Left hindlimb (tissue), 1 donor: ENCODE results near the gene ZNF592.
A peak's percentile ranks its signal among the peaks of the same experiment; 100 is the strongest.

ENCODE experiments used
- DNase-seq: peaks from one replicate; pipeline ENCODE4 v3.0.0-alpha.2; 2018

Gene ZNF592

DNA sequence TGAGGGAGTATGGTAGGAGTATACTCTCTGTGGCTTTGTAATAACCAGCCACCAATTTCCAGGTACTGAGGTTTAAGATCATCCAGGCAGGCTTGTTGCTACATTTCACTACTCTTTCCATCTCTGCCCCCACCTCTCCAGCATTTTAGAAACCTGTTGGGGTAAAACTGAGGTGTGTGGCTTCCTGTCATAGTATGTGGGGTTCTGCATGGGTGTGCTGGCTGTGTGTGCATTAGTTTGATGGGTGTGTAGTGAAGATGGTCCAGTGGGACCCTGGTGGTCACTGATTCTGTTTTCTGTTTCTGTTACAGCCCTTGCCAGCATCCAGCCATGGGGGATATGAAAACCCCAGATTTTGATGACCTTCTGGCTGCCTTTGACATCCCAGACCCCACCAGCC, 34.0 kb downstream of the ZNF592 start:
- no peak for DNase-seq

DNA sequence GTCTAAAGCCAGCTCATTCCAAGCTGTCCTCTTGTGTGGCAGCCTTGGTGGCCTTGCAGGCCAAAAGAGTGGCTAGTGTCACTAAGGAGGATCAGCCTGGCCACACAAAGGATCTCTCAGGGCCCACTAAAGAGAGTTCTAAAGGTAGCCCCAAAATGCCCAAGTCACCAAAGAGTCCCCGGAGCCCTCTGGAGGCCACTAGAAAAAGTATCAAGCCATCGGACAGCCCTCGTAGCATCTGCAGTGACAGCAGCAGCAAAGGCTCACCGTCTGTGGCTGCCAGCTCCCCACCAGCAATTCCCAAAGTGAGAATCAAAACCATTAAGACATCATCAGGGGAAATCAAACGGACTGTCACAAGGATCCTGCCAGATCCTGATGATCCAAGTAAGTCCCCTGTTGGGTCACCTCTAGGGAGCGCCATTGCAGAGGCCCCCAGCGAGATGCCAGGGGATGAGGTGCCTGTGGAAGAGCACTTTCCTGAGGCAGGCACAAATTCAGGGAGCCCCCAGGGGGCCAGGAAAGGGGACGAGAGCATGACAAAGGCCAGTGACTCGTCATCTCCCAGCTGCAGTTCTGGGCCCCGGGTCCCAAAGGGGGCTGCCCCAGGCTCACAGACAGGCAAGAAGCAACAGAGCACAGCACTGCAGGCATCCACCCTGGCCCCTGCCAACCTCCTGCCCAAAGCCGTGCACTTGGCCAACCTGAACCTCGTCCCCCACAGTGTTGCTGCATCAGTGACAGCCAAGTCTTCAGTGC, 35.3 kb downstream of the ZNF592 start:
- DNase-seq = no peak

DNA sequence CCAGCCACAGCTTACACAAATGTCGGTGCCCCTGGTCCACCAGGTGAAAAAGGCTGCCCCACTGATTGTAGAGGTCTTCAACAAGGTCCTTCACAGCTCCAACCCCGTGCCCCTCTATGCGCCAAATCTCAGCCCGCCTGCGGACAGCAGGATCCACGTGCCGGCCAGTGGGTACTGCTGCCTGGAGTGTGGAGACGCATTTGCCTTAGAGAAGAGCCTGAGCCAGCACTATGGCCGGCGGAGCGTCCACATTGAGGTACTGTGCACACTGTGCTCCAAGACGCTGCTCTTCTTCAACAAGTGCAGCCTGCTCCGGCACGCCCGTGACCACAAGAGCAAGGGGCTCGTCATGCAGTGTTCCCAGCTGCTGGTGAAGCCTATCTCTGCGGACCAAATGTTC, 35.9 kb downstream of the ZNF592 start:
- DNase-seq = no peak

DNA sequence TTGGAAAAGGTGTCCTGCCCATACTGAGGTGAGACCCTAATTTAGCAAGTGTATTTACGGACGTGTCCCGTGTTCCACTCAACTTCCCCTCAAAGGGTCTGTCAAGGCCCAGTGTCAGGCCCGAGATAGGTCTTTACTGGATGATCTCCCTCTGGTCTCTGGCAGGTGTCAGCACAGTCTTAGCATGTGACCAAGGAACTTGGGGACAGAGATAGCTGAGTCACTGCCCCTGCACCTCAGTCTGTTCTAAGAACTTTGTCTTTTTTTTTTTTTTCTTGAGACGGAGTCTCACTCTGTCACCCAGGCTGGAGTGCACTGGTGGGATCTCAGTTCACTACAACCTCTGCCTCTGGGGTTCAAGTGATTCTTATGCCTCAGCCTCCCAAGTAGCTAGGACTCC, 36.7 kb downstream of the ZNF592 start:
- no peak for DNase-seq

DNA sequence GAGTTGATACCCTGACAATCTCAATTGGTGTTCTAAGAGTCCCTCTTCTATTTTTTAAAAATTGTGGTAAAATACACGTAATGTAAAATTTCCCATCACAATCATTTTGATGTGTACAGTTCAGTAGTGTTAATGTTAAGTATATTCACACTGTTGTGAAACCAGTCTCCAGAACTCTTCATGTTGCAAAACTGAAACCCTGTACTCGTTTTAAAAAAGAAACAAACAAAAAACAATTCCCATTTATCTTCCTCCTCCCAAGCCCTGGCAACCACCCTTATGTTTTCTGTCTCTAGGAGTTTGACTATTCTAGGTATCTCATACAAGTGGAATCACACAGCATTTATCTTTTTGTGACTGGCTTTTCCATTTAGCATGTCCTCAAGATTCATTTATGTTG, 40.1 kb downstream of the ZNF592 start:
- no peak for DNase-seq

DNA sequence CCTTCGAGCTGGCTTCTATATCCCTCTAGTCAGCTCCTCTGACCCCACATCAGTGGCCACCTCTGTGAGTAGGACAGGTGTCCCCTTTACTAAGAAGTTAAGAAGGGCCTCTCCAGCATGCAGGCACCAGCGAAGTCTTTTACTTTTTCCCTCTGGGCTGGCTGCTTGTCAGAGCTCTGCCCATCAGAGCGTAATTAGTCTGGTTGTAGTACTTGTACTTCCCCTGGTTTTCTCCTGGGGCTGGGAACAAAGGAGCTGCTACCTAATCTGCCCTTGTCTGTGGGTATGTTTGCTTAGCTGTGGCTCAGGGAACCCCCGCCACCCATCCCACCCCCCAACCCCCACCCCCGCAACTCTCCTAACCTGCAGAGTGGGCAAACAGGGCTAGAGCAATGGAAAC, 41.4 kb downstream of the ZNF592 start:
- no peak for DNase-seq

DNA sequence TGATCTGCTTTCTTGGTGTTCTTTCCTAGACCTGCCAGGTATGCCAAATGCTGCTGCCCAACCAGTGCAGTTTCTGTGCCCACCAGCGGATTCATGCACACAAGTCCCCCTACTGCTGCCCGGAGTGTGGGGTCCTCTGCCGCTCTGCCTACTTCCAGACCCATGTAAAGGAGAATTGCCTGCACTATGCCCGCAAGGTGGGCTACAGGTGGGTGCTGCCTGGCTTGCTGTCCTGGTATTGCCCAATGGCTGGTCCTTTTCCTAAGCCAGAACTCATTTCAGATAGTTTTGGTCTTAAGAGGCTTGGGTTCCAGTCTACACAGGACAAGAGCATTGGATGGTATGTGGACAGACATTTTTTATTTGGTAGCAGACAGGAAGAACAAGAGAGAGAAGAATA, 42.3 kb downstream of the ZNF592 start:
- no peak for DNase-seq

DNA sequence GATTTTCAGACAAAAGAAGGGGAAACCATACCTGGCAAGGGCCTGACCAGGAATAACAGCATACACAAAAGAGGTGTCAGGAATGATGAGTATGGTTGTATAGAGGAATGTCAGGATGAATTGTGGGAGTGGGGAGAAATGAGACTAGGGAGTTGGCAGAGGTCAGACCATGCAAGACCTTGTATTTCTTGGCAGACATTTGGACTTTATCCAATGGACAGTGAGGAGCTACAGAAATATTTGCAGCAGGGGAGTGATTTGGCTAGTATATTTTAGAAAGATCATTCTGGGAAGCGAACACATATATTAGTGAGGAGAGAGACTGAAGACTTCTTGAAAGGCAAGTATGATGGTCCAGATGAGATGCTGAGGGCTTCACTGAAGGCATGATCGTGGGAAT, 43.4 kb downstream of the ZNF592 start:
- no peak for DNase-seq

DNA sequence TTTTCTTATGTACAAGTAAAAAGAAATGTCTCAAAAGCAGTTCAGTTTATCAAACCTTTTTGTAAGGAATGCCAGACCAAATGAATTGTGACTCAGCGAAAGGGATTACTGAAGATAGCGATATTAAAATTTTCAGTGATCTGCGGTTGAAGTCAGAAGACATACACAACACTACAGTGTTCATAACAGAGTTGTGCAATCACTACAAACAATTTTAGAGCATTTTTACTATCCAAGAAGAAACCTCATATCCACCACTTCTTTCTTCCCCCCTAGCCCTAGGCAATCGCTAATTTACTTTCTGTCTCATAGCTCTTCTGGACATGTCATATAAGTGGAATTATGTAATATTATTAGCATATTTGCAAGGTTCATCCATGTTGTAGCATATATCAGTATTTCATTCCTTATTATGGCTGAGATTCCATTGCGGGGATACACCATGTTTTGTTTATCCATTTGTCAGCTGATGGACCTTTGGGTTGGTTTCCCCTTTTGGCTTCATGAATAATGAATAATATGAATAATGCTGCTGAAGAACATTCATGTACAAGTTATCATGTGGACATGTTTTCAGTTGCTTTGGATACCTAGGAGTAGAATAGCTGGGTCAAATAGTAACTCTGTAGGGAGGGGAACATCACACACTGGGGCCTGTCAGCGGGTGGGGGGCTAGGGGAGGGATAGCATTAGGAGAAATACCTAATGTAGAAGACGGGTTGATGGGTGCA, 45.2 kb downstream of the ZNF592 start:
- DNase-seq = no peak

DNA sequence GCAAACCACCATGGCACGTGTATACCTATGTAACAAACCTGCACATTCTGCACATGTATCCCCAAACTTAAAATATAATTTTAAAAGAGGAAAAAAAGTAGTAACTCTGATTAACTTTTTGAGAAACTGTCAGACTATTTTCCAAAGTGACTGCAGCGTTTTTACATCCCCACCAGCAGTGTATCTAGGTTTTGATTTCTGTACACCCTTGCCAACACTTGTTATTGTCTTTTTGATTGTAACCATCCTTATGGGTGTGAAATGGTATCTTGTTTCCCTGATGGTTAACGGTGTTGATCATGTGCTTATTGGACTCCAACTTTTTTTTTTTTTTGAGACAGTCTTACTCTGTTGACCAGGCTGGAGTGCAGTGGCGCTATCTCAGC, 45.8 kb downstream of the ZNF592 start:
- DNase-seq = no peak

DNA sequence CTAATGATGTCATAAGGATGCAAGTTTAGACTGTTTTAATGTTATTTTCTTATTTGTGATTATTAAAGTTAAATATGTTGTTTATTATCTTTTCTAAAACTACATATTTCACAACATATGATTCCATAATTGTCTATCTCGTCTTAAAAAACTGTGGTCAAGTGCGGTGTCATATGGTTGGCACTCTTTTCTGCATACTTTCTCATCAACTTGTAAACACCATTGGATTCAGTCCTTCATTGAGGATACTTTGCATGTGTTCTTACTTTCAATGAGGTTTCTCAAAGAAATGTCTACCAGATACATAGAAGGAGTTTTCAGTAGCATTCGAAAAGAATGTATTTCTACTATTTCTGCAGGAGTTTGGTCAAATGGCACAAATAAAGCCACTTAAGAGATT, 46.8 kb downstream of the ZNF592 start:
- DNase-seq = no peak

DNA sequence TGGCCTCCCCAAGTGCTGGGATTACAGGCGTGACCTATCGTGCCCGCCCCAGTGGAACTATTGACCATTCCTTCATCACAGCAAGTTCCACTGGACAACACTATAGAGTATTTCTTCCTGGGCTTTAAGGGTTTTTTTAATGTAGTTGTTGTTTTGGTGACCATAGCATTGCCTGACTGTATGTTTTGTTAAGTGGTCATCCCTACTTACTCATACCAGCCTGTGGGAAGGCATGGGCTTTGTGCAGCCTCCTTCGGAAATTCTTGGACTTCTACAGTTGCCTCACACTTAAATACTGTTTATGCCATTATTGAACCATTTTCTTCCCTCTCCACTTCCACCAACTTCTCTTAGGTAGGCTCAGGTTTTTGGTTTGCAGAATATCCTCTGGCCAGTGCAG, 48.8 kb downstream of the ZNF592 start:
- no peak for DNase-seq

DNA sequence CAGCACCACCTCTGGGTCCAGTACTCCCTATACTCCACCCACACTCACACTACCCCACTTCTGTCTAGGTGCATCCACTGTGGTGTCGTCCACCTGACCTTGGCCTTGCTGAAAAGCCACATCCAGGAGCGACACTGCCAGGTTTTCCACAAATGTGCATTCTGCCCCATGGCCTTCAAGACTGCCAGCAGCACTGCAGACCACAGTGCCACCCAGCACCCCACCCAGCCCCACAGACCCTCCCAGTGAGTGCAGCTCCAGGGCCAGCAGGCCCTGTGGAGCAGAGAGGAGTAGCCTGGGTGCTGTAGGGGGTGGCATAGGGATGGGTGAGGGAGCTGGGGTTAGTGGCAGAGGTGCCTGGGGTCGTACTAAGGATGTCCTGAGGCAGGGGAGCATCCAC, 49.4 kb downstream of the ZNF592 start:
- DNase-seq = no peak

DNA sequence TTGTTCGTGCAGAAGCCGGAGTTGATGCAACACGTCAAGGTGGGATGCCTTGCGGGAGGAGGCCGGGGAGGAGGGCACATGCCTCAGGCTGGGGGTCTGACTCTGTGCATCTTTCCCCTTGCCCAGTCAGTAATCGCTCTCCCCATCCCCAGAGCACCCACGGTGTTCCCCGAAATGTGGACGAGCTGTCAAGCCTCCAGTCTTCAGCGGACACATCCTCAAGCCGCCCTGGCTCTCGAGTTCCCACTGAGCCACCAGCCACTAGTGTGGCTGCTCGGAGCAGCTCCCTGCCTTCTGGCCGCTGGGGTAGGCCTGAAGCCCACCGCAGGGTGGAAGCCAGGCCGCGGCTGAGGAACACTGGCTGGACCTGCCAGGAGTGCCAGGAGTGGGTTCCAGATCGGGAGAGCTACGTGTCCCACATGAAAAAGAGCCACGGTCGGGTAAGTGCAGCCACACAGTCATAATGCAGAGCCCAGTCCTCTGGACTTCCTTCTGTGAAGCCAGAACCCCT, 50.1 kb downstream of the ZNF592 start:
- DNase-seq = no peak

DNA sequence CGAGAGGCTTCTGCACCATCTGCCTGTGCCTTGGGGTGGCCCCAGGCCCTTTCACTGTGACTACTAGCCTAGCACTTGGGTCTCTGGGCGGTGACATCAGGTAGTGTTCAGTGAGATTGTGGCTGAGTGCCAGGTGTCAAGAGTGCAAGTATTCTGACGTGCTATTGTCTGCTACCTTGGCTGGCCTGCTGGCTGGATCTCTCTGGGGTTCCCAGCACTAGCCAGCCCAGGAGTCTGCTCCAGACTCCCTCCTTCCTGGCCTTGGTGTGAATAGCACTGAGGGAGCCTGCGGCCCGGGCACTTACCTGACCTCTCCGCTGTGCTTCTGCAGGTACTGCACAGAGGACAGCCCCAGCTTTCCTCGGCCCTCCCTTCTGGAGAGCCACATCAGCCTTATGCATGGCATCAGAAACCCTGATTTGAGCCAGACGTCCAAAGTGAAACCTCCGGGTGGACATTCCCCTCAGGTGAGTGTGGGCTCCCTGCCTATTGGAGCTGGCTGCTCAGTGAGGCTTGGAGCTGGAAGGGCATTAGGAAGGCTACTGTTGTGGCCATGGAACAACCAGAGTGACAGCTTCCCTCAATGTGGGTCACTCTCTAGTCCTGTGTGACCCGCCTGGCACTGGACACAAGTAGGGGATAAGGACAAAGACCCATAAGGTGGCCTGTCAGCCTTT, 51.3 kb downstream of the ZNF592 start:
- DNase-seq = no peak

DNA sequence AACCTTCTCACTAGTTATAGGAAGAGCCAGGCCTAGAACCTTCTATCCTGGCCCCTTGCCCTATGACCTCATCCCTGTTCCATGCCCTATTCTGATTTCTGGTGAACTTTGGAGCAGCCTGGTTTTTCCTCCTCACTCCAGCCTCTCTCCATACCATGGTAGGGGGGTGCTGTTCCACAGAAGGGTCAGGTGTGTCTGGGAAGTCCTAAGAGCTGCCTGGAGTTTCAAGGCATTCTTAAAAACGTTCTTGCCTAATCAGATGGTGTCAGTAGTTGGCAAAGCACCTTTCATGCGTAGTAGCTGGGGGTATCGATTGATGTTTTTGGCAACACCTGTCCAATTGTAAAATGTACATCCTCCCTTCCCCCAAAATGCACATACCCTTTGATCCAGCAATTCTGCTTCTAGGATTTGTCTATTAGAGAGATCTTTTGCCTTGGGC, 52.0 kb downstream of the ZNF592 start:
- DNase-seq = no peak

DNA sequence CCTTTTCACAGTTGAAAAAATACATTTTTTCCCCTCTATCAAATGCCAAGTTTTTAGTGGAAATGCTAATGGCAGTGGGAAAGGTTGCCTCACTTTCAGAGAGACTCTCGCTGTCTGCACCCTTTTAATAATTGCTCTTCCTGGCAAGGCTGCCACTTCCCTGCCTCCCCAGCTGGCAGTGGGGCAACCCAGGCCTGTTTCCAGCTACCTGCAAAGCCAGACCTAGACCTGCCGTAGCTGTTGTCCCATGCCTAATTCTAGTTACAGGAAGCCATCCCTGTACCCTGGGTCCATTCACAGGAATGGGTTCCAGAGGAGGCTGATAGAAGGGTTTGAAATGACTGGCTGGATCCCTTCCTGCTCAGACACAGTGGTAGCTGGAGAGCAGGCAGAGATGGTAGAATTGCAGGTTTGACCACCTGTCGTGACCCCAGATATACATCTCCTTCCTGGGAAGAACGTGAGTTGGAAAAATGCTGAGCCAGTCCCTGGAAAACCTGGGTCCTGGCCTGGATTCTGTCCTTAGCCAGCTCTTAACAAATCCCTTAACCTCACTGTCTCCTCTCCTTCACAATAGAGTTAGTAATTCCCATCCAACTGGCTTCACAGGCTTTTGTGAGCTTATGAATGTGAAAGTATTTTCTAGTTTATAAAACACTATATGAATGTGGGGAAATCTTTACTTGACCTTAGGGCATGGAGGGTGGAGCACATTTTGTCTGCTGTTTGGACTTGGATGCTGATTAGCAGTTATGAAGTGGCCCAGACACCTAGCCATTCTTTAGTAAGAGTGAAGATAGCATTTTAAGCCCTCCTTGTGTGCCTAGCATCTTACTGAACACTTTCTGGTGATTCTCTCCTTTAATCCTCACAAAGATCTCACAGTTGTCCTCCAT, 55.9 kb downstream of the ZNF592 start:
- no peak for DNase-seq

DNA sequence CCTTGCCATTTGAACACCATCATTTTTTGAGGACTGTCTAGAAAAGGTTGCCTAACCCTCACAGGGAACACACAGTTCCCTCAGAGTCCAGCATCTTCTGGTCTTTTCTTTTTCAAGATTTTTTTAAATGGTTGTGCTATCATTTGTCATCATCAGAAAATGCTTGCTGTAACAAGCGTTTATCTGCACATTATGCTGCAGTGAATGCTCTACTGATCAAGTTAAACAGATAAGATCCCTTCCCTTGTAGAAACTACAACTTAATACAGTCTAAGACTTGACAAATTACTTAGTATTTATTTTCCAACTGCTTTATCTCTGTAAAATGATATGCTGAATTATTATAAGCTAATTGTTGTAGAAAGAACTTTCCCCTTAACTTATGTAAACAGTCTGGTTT, 56.8 kb downstream of the ZNF592 start:
- no peak for DNase-seq

DNA sequence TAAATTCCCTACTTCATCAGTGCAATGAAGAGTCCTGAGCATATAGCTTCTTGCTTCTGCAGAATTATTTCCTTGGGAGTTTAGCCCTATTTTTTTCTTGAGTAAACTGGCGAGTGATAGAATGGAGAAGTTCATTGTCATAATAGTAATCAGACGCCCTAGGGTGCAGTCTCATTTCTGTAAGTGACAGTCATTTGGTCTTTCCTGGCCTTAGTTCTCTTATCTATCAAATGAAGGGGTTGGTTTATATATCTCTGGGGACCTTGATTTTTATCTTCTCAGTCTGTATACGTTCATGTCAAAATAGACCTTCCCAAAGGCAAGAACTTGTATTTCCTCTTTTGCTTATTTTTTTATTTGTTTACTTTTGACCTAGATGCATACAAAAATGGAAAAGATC, 58.8 kb downstream of the ZNF592 start:
- no peak for DNase-seq

DNA sequence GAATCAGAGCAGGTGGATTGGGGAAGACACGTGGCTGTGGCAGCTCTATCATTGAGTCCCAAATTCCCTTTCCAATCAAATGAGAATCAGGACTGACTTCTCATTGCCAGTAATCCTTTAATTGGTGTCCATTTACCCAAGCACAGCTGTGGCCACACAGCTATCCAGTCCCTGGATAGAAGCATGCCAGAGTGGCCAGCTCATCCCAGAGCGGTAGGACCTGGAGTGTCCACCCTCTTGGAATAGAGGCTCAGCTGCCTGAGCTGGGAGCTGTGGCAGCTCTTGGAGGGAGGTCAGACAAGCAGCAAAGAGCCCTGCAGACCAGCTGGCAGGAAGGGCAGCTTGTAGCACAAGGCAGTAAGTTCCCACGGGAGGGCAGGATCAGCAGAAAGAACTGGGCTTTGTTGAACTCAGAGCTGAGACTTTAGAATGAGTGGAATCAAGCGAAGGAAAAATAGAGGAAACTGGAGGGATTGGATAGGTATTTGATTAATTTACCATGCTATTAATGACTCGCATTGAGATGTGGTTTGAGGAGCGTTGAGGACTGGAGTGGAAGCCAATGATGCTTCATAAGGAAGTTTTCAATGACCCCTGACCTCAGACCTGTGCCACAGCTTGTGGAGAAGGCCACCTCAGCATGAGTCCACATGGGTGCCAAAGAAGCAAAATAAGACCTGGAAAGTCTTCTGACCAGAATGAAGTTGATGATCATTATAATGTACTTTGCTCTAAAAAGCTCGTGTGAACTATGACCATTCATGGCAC, 61.9 kb downstream of the ZNF592 start:
- DNase-seq = peak; percentile 40

DNA sequence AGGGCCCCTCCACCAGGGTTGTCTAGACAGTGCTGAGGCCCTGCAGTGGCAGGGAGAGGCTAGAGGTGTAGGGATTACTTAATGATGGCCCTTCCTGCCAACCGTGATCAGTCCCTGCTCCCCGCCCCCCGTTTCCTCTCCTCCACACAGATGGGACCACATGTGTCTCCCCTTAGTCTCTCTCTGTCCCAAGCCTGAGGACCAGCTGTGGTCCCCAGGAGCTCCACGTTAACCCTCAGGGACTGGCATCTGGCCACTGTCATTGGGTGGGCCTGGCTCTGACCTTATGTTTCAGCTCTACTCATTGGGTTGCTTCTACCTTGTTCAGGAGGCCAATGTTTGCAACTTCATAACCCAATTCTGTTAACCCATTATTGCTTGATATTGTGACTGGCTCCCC, 62.8 kb downstream of the ZNF592 start:
- no peak for DNase-seq

DNA sequence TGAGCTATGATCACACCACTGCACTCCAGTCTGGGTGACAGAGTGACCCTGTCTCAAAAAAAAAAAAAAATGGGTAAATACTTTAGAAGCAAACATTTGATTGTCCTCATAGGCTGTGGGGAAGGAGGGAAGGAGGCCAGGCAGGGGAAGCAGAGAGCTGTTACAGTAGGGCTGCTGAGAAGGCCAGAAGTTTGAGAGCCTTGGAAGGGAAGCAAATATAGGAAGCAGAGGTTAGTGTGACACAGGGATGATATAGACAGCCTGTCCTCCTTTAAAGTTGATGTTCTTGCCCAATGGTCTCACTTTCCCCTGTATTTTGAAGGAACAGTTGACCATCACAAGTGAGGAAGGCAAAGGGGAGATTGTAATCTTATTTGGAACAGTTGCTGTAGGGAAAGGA, 63.4 kb downstream of the ZNF592 start:
- DNase-seq = no peak
